Smooth muscle cell (in vitro differentiated cells): Measurements from ENCODE around the gene KCTD1. TPM values are rescaled to one million over a fixed set of nuclear protein-coding genes. Genes with fewer than 3 reads are reported as not detected.

Source experiments
- DNase-seq: peaks from one replicate; lab custom pipeline; 2025; ENCODE audit not compliant: unreplicated experiment; lab: John Stamatoyannopoulos, UW
- H2AFZ ChIP-seq: fragments of 200-600 bp; sonication (generic); 2 replicates; pipeline ENCODE4 v1.6.0; 2016; ENCODE audit warnings: antibody characterized with exemption, low read depth, mild to moderate bottlenecking
- H3F3A ChIP-seq: fragments of 200-600 bp; sonication (generic); 2 replicates; pipeline ENCODE4 v1.6.0; 2017; ENCODE audit warnings: antibody characterized with exemption, low read depth
- H3K27ac ChIP-seq: fragments of 200-600 bp; sonication (generic); 2 replicates; pipeline ENCODE4 v1.5.1; 2016; ENCODE audit warnings: low read depth, mild to moderate bottlenecking
- H3K27me3 ChIP-seq: fragments of 200-600 bp; sonication (generic); 2 replicates; pipeline ENCODE4 v1.6.1; 2016; ENCODE audit warnings: low read depth, mild to moderate bottlenecking
- H3K36me3 ChIP-seq: fragments of 200-600 bp; sonication (generic); 2 replicates; pipeline ENCODE4 v1.5.1; 2016; ENCODE audit warnings: low read depth
- H3K4me1 ChIP-seq: fragments of 200-600 bp; sonication (generic); 2 replicates; pipeline ENCODE4 v1.5.1; 2016; ENCODE audit warnings: low read depth
- H3K4me2 ChIP-seq: fragments of 200-600 bp; sonication (generic); 2 replicates; pipeline ENCODE4 v1.6.0; 2016; ENCODE audit warnings: mild to moderate bottlenecking
- H3K4me3 ChIP-seq: fragments of 200-600 bp; sonication (generic); 2 replicates; pipeline ENCODE4 v1.5.1; 2016; ENCODE audit warnings: mild to moderate bottlenecking
- H3K79me2 ChIP-seq: fragments of 200-600 bp; sonication (generic); 2 replicates; pipeline ENCODE4 v1.6.0; 2016; ENCODE audit warnings: low read depth, mild to moderate bottlenecking
- H3K9ac ChIP-seq: fragments of 200-600 bp; sonication (generic); 2 replicates; pipeline ENCODE4 v1.6.0; 2016; ENCODE audit warnings: low read depth
- H3K9me3 ChIP-seq: fragments of 200-600 bp; sonication (generic); replicated peaks from 2 replicates; pipeline ENCODE4 v1.5.1; 2016; ENCODE audit warnings: low read depth
- H4K20me1 ChIP-seq: fragments of 200-600 bp; sonication (generic); 2 replicates; pipeline ENCODE4 v1.6.0; 2016; ENCODE audit warnings: low read depth
- WGBS: methylation state at CpG from one replicate; pipeline ENCODE4 v1.1.7; 2016; ENCODE audit warnings: low lambda C conversion rate; 5-methylcytosine and 5-hydroxymethylcytosine counted together
- polyA plus RNA-seq: library from polyadenylated mRNA; unstranded; fragments of >200 nt; fragmentation: Nextera tagmentation; extraction: Ambion mirVana; gene quantifications from 2 replicates; pipeline ENCODE4 v1.2.1, GENCODE V29; 2016
- total RNA-seq: library from RNA; depleted of rRNA; stranded (reverse); fragments of >200 nt; gene quantifications from 2 replicates; pipeline ENCODE4 v1.2.3, GENCODE V29; 2014
- TF ChIP-seq, protein P1 (sequence below): fragments of 200-600 bp; sonication (generic); IDR thresholded peaks from 2 replicates; pipeline ENCODE4 v1.5.1; 2017; ENCODE audit warnings: borderline replicate concordance, mild to moderate bottlenecking, antibody characterized with exemption; ENCODE audit not compliant: insufficient read depth, poor library complexity, severe bottlenecking

The KCTD1 gene
- total and polyA plus RNA-seq, 2 experiments from 2014 or later: 2.3 to 11.4 TPM

DNA sequence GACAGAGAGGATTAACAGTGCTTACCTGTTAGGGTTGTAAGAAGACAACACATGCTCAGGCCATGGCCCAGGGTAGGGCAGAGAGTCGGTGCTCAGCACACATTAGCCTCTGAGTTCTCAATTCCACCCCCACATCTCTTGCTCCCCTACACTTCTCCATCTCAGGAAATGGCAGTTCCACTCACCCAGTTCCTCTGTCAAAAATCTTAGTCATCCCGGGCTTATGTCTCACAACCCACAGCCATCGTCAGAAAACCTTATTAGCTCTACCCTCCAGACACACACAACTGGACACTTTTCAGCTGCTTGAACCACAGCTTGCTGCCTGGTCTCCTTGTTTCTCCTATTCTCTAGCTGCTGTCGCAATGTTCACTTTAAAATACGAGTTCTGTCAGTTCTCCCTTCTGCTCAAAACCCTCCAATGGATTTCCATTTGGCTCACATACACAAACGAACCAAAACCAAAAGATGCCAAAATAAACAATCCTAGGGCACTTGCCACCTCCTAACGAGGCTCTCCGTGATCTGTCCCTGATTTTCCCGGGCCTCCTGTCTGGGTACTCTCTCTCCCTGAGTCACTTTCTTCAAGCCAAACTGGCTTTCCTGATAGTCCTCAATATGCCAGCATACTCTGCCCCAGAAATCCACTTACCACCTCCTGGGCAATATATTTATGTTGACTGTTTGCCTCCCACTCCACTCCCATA is 89.7 kb downstream of the KCTD1 start:
- H3K36me3 ChIP-seq: no peaks in the 10 kb centered on the region
- H3K79me2 ChIP-seq: no peaks in the 10 kb centered on the region
- DNase-seq: no peak
- H3K9ac ChIP-seq: no peak overlapping the region
- H2AFZ ChIP-seq: no peak overlapping the region
- H4K20me1 ChIP-seq: no peaks in the 10 kb centered on the region
- H3K27ac ChIP-seq: peak overlapping the region; percentile 37
- TF ChIP-seq, protein P1, sequence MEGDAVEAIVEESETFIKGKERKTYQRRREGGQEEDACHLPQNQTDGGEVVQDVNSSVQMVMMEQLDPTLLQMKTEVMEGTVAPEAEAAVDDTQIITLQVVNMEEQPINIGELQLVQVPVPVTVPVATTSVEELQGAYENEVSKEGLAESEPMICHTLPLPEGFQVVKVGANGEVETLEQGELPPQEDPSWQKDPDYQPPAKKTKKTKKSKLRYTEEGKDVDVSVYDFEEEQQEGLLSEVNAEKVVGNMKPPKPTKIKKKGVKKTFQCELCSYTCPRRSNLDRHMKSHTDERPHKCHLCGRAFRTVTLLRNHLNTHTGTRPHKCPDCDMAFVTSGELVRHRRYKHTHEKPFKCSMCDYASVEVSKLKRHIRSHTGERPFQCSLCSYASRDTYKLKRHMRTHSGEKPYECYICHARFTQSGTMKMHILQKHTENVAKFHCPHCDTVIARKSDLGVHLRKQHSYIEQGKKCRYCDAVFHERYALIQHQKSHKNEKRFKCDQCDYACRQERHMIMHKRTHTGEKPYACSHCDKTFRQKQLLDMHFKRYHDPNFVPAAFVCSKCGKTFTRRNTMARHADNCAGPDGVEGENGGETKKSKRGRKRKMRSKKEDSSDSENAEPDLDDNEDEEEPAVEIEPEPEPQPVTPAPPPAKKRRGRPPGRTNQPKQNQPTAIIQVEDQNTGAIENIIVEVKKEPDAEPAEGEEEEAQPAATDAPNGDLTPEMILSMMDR: no peak
- H3K4me2 ChIP-seq: no peak overlapping the region
- H3K4me1 ChIP-seq: no peaks in the 10 kb centered on the region
- H3K27me3 ChIP-seq: no peaks in the 10 kb centered on the region
- no peak overlapping the region for H3K4me3 ChIP-seq
- 67% methylated on average over 9 of the region's 9 CpGs for whole genome bisulfite sequencing
- H3K9me3 ChIP-seq: no peaks in the 10 kb centered on the region
- no peaks in the 10 kb centered on the region for H3F3A ChIP-seq

DNA sequence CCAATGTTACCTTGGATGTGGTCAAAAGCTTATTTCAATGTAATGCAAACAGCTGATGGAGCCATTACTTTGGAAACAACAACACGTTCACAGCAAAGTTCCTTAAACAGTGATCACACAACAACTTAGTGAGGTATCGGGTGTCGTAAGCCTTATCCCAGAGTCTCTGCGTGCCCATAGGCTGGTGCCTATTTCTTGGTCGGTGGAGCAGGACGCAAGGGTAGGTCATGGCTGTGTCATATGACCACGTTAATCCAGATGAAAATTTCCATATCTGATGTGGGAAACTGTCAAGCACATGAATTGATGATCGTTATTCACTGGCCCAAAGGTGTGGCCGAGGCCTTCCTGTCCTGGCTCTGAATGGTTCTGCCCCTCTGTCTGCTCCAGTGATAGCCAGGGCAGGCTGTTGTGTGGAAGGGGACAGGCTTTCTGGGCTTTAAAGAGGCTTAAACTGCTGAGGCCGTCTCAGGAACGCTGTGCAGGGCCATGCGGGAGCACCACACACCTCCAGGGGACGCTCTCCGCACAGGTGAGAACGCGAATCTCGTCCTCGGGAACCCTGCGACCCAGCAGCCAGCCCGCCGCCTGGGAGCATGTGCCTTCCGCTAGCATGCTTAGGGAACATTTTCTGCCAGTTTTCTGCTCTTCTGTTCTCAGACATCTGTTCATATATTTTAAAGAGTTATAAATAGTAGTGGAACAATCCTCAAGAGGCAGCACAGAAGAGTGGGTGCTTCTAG is 90.6 kb downstream of the KCTD1 start:
- H3K4me2 ChIP-seq: no peak overlapping the region
- no peak overlapping the region for H3K27ac ChIP-seq
- DNase-seq: no peak
- H4K20me1 ChIP-seq: no peaks in the 10 kb centered on the region
- no peak overlapping the region for H3K9ac ChIP-seq
- no peaks in the 10 kb centered on the region for H3K79me2 ChIP-seq
- no peaks in the 10 kb centered on the region for H3F3A ChIP-seq
- no peaks in the 10 kb centered on the region for H3K27me3 ChIP-seq
- H2AFZ ChIP-seq: no peak overlapping the region
- 55% methylated on average over 22 of the region's 22 CpGs for WGBS
- H3K4me1 ChIP-seq: no peaks in the 10 kb centered on the region
- no peaks in the 10 kb centered on the region for H3K36me3 ChIP-seq
- TF ChIP-seq, protein P1: peak; percentile 18
- no peaks in the 10 kb centered on the region for H3K9me3 ChIP-seq
- H3K4me3 ChIP-seq: no peak overlapping the region

DNA sequence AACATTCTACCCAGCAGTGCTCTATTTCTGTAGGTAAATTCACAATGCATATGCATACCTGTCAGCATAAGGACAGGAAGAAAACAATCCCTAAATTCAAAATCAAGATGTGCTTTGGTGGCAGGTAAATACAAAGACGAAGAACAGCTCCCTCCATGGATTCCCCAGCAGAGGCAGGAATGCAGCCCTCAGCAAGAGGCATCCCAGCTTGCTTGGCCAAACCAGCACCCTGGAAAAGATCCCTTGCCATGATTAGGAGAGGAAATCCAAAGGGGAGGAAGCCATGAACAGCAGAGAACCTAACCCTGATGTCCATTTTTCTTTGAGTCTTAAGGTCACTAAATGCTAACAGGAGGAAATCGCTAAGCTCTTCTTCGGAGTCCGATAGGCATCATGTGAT is 91.2 kb downstream of the KCTD1 start:
- no peak overlapping the region for H3K9ac ChIP-seq
- 96% methylated on average over 4 of the region's 4 CpGs for WGBS
- H3K36me3 ChIP-seq: no peaks in the 10 kb centered on the region

More for the DNA sequence above, 91.2 kb downstream of the KCTD1 start:
- H3K27me3 ChIP-seq: no peaks in the 10 kb centered on the region
- no peak overlapping the region for H3K4me2 ChIP-seq
- no peaks in the 10 kb centered on the region for H3F3A ChIP-seq
- no peak overlapping the region for H3K27ac ChIP-seq
- no peaks in the 10 kb centered on the region for H4K20me1 ChIP-seq
- no peaks in the 10 kb centered on the region for H3K79me2 ChIP-seq
- H3K4me3 ChIP-seq: no peak overlapping the region
- H2AFZ ChIP-seq: no peak overlapping the region
- no peaks in the 10 kb centered on the region for H3K9me3 ChIP-seq
- DNase-seq: no peak
- no peaks in the 10 kb centered on the region for H3K4me1 ChIP-seq
- TF ChIP-seq, protein P1: no peak
